HG02885 (cell line): ENCODE measurements around the gene ACTG2.

Experiments used
- ATAC-seq: cut with Tn5 transposase; IDR thresholded peaks from one replicate; pipeline ENCODE4 v1.9.1; 2021; ENCODE audit warnings: mild to moderate bottlenecking; ENCODE audit not compliant: unreplicated experiment, poor library complexity

The ACTG2 gene

DNA sequence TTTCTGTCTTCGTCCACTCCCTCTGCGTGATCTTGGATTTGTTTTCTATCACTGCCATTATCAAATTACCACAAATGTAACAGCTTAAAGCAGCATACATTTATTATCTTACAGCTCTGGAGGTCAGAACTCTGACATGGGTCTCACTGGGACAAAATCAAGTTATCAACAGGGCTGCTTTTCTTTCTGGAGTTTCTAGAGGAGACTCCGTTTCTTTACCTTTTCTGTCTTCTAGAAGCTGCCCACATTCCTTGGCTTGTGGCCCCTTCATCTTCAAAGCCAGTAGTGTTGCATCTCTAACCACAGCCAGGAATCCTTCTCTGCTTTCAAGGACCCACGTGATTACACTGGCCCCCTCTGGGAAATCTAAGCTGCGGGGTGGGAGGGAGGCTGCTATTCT, 70.0 kb downstream of the ACTG2 start:
- no peak for ATAC-seq

DNA sequence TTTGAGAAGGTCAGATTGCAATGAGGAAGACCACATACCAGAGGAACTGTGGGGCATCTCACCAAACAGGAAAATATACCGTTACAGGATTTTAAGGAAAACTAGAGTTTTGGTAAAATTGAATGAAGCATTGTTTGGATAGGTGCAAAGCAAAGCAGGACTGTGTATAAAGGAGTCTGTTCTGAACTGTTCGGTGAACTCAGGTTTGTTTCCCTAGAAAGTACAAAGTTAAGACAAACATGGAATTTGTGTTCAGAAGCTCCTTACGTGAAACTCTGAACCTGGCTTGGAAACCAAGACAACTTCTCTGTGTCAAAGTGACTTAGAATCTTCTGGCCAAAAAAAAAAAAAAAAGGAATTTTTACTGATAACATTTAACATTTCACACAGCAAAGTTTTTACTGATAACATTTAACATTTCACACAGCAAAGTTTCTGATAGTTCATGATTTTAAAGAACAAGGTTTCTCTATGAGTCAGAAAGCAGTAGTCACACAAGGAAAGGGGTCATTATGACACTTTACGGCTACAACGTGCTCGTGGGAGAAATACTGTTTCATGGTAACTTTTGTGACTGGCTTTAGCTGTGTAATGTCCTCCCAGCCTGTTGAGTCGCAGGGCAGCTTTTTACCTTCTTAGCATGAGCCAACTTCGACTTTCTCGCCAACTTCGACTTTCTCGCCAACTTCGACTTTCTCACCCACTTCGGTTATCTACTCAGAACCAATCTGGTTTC, 70.7 kb downstream of the ACTG2 start:
- peak; percentile 76 for ATAC-seq

DNA sequence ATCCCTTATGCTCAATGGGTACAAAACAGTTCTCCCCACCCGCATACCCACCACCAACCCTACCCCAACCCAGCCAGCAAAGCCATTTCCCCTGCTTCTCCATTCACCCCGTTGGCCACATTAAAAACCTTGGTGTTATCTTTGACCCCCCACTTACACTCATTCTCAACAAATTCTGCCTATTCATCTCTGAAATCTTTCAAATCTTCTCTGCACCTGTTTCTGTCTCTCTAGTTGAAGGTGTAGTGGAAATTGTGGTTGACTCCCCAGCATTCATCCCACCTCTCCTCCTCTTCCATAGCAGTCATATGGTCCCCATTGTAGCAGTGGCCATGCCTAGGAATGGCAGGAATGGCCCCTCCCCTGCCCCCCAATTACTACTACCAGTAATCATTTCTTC, 71.4 kb downstream of the ACTG2 start:
- peak; percentile 14 for ATAC-seq

DNA sequence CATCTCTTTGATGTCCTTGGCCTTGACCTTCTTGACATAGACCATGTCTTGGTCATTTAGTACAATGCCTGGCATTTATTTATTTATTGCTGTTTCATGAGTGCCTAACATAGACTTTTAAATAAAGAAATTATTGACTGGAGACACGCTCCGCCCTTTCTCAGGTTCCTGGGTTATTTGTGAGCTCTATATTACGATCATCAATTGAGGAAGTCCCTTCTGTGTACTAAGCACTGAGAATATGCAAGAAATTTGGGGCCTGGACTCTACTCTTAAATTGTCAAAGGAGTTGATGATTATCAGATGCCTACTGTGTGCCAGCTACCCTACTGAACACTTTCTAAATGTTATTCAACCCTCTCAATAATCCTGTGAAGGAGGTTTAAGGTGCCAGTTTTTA, 72.2 kb downstream of the ACTG2 start:
- no peak for ATAC-seq

DNA sequence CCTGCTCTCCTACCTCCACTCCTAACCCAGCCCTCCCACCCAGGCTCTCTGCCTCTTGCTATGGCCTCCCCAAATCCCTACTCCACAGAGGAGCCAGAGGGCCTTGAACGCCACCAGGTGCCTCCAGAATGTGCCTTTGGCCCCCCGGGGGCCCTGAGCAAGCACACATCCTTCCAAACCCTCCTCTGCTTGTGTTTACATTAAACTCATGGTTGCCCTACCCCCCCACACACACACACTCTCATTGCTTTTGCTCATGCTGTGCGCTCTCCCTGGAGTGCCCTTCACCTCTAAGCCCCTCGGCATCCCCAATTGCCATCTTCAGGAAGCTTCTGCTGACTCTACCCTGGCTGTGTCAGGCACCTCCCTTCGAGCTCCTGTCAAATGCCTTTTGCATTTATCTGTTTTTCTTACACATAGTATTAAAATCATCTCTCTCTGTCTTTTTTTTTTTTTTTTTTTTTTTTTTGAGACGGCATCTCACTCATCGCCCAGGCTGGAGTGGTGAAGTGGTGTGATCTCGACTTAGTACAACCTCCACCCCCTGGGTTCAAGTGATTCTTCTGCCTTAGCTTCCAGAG, 75.6 kb downstream of the ACTG2 start:
- no peak for ATAC-seq

DNA sequence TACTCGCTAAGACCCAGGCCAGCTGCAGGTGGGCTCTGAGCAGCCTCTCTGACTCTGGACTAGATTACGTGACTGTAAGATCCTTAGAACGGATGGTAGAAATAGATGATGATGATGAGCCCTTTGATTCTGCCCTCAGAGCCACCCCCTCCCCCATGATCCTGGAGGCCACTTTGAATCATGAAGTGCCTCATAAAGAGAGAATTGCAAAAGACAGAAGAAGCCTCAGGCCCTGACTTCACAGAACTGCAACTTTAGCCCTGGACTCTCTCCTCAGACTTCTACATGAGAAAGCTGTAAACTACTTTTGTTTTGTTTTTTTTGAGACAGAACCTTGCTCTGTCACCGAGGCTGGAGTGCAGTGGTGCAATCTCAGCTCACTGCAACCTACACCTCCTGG, 76.5 kb downstream of the ACTG2 start:
- ATAC-seq: no peak
